ENCODE data around the gene FLYWCH2.

Gene FLYWCH2

GRCh38 chr16:2855536-2855935 lies 27.5 kb upstream of the FLYWCH2 start:
- TF ChIP-seq, protein P1, sequence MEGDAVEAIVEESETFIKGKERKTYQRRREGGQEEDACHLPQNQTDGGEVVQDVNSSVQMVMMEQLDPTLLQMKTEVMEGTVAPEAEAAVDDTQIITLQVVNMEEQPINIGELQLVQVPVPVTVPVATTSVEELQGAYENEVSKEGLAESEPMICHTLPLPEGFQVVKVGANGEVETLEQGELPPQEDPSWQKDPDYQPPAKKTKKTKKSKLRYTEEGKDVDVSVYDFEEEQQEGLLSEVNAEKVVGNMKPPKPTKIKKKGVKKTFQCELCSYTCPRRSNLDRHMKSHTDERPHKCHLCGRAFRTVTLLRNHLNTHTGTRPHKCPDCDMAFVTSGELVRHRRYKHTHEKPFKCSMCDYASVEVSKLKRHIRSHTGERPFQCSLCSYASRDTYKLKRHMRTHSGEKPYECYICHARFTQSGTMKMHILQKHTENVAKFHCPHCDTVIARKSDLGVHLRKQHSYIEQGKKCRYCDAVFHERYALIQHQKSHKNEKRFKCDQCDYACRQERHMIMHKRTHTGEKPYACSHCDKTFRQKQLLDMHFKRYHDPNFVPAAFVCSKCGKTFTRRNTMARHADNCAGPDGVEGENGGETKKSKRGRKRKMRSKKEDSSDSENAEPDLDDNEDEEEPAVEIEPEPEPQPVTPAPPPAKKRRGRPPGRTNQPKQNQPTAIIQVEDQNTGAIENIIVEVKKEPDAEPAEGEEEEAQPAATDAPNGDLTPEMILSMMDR (IDR thresholded peaks at IDR 0.05; ENCODE audit: insufficient read depth, low read depth, low read length, missing control alignments) = no peak
- H3K4me3 ChIP-seq (ENCODE audit: low read length) = no peak overlapping the region
- DNase-seq (ENCODE audit: low read depth) = no peak

DNA sequence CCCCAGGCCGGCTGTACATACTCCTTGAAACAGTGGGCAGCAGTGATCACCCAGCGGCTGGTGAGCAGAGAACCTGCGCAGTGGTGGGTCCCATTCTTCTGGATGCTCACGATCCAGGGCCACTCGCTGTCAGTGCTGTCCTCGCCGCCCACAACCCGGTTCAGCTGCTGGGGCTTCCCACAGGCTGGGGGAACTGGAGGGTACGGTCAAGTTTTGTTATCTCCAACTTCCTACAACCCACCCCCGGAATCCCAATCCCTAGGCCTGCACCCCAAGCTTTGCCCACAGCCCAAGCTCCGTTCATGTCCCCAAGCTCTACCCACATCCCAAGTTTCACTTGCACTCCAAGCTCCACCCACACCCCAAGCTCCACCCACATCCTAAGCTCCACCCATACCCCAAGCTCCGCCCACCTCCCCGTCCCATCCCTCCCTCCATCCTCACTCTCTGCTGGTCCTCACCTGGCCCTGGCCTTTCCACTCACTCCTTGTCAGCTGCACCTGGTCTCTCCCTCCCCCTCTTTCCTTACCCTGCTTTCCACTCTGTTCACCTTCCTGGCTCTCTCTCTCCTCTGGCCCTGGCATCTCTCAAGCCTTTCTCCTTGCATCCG lies 26.8 kb upstream of the FLYWCH2 start:
- H3K4me3 ChIP-seq (ENCODE audit: low read length) = no peak overlapping the region
- TF ChIP-seq, protein P1 (IDR thresholded peaks at IDR 0.05; ENCODE audit: insufficient read depth, low read depth, low read length, missing control alignments) = no peak
- DNase-seq (ENCODE audit: low read depth) = peak; percentile 30

GRCh38 chr16:2856686-2857450 lies 26.1 kb upstream of the FLYWCH2 start:
- TF ChIP-seq, protein P1 (IDR thresholded peaks at IDR 0.05; ENCODE audit: insufficient read depth, low read depth, low read length, missing control alignments) = no peak
- DNase-seq (ENCODE audit: low read depth) = no peak
- H3K4me3 ChIP-seq (ENCODE audit: low read length) = peak overlapping the region; percentile 44

DNA sequence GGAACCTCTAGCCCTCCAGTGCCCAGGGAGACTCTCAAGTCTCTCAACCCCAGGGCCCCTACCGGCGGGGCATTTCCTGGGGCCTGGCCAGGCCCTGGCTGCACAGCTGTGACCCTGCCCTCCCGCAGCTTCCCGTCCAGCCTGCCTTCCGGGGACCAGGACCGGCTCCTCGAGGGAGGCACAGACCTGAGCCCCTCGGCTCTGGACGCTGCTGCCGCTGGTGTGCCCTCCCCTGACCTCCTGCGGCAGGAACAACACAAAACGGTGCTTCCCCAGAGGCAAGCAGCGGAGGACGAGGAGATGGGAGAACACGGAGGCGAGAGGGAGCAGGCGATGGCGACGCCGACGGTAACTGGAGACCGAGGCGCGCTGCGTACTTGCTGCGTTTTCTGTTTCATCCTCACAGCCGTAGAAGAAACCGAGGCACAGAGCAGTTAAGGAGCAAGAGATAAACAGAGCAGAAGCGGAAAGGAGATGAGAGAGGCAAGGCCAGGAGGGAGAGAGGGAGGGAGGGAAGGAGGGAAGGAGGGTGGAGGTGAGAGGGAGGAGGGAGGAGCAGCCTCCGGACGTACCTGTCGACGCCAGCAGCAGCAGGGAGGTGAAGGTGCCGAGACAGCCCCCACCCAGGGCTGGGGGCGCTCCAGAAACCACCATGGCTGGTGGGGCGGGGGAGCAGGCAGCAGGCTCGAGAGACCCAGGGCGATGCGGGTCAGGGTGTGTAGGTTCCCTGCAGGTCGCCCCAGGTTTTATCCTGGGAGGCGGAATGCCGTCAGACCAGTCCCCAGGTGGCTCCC lies 25.4 kb upstream of the FLYWCH2 start, which contains the start of gene PRSS22:
TSS of gene PRSS22 (minus strand) at position 720 of the 794 bp plus-strand sequence. CDS start at position 654, 66 bp downstream.
- peak within 1 kb of the TSS; percentile 44 for H3K4me3 ChIP-seq (ENCODE audit: low read length)
- DNase-seq (ENCODE audit: low read depth) = peak; percentile 56
- TF ChIP-seq, protein P1 (IDR thresholded peaks at IDR 0.05; ENCODE audit: insufficient read depth, low read depth, low read length, missing control alignments) = no peak

GRCh38 chr16:2858245-2859025 lies 24.6 kb upstream of the FLYWCH2 start:
- H3K4me3 ChIP-seq (ENCODE audit: low read length) = peak overlapping the region; percentile 44
- DNase-seq (ENCODE audit: low read depth) = peak; percentile 78
- TF ChIP-seq, protein P1 (IDR thresholded peaks at IDR 0.05; ENCODE audit: insufficient read depth, low read depth, low read length, missing control alignments) = peak; percentile 10

DNA sequence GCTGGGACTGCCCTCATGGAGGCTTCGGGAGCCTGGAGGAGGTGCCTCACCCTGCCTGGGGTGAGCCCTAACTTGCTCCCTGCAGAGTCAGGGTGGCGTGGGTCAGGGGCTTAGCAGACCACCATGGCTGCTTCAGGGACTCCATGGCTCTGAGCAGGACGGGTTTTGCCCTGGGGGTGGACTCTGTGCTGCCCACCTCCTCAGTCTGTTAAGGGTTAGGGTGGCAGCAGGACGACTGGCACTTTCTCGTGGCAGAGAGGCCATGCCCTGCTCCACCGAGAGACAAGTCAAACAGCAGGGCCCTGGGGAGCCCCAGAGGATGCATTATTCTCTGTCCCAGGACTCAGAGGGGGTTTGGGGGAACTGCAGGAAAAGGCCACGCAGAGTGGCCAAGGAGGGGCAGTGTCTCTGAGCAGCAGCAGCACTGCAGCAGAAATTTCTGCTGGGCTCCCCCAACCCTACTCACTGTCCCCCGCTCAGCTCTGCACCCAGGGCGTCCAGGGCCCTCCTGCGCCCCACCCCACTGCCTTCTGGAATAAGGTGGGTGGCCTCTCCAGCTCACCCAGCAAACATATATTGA lies 23.2 kb upstream of the FLYWCH2 start:
- TF ChIP-seq, protein P1 (IDR thresholded peaks at IDR 0.05; ENCODE audit: insufficient read depth, low read depth, low read length, missing control alignments) = no peak
- DNase-seq (ENCODE audit: low read depth) = no peak
- no peak overlapping the region for H3K4me3 ChIP-seq (ENCODE audit: low read length)

Measured in epithelial cell of esophagus (primary cell).